ENCODE data around the gene RXFP1.

The RXFP1 gene

GRCh38 chr4:158621729-158622128 lies 100.0 kb downstream of the RXFP1 start:
- DNase-seq: no peak

DNA sequence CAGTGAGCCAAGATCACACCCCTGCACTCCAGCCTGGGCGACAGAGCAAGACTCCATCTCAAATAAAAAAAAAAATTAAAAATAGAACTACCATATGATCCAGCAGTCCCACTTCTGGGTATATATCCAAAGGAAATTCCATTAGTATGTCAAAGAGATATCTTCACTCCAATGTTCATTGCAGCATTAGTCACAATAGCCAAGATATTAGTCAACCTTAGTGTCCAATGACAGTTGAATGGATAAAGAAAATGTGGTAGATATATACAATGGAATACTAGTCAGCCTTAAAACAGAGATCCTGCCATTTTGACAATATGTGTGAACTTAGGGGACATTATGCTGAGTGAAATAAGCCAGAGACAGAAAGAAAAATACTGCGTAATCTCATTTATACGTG lies 100.6 kb downstream of the RXFP1 start:
- no peak for DNase-seq

GRCh38 chr4:158624889-158625478 lies 103.3 kb downstream of the RXFP1 start:
- peak; percentile 44 to 64 for DNase-seq

- DNase-seq: no peak
Measured at GRCh38 chr4:158625544-158625943, 103.9 kb downstream of the RXFP1 start.

GRCh38 chr4:158630893-158631292 lies 109.2 kb downstream of the RXFP1 start:
- no peak for DNase-seq

DNA sequence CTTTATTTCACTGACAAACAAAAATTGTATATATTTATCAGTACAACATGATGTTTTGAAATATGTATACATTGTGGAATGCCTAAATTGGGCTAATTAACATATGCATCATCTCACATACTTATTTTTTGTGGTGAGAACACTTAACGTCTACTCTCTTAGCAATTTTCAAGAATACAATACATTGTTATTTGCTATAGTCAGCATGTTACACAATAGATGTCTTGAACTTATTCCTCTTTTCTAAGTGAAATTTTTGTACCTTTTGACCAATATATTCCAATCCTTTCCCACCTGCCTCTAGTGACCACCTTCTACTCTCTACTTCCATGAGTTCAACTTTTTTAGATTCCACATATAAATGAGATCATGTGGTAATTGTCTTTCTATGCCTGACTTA lies 114.9 kb downstream of the RXFP1 start:
- DNase-seq: no peak

DNA sequence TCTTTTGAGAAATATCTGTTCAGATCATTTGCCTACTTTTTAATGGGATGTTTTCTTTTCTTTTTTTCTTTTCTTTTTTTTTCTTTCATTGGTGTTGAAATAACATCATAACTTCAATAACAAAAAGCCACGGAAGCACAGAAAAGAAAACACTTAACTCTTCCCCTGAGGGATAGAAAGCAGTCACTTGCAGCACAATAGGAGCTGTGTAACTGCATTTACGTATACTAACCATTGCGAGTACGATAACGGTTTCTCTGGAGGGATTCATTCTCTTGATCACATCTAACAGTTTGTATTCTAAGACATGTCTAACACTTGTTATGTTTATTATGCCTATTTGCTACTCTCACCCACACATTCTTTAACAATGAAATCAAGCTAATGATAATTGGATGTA lies 122.7 kb downstream of the RXFP1 start:
- DNase-seq: no peak

DNA sequence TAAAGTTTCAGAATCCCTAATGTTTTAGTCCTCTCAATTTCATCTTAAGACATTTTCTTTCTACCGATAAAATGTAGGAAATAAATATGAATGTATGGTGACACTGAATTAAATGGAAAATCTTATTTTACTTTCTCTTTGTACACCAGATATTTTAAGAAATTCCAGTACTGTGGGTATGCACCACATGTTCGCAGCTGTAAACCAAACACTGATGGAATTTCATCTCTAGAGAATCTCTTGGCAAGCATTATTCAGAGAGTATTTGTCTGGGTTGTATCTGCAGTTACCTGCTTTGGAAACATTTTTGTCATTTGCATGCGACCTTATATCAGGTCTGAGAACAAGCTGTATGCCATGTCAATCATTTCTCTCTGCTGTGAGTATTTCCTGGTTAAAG lies 123.1 kb downstream of the RXFP1 start:
- no peak for DNase-seq

DNA sequence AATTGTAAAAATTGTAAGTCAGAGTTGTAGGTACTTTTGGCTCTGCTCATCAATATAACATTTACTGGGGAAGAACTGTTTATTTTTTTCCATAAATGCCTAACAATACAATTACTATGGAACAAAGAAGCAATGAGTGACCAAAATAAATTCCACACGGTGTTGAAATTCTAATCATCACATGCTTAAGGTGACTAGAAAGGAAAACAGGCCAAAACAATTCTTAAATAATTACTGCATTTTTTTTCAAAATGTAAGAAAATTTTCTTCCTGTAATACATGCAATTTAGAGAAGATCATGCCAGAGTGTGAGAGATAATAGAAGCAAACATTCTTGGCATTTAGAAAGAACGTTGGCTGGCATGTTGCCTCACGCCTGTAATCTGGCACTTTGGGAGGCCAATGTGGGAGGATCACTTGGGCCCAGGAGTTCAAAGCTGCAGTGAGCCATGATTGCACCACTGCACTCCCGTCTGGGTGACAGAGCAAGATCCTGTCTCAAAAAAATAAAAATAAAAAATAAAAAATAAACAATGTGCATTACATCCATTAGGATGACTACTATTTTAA lies 127.5 kb downstream of the RXFP1 start:
- DNase-seq: no peak

DNA sequence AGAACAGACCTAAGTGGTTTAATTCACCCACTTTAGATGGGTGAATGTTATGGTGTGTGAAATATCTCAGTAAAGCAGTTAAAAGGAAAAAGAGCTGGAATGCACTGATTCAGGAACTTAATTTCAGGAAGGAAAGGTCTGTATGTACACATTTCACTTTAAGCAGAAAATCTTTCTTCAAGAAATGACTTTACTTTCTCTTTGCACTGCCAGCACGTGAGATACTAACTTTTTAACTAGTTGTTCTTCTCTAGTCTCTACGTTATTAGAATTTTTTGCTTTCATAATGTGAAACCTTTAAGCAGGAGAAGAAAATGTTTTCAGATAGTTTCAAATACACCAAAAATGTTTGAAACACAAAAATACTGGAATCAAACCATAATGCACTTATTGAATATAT lies 131.2 kb downstream of the RXFP1 start:
- DNase-seq: no peak

DNA sequence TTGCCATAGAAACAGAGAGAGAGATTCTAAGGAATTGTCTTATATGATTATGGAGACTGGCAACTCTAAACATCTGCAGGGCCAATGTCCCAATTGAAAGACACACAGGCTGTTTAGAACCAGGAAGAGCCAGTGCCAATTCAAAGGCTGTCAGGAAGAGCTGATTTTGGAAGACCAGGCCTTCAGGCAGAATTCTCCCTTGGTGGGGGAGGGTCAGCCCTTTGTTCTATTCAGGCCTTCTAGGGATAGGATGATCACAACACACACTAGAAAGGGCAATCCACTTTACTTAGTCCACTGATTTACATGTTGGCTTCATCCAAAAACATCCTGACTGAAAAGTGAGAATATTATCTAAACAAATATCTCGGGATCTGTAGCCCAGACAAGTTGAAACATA lies 134.8 kb downstream of the RXFP1 start:
- DNase-seq: no peak

GRCh38 chr4:158657291-158657690 lies 135.6 kb downstream of the RXFP1 start:
- DNase-seq: no peak

DNA sequence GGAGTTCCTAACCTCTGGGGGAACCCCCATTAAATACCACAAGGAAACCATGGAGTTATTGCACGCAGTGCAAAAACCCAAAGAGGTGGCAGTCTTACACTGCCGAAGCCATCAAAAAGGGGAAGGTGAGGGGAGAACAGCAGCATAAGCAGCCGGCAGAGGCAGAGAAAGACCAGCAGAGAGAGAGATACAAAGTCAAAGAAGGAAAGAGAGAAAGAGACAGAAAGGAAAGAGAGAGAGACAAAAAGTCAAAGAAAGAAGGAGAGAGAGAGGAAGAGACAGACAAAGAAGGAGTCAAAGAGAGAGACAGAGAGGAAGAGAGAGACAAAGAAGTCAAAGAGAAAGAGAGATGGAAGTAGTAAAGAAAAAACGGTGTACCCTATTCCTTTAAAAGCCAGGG lies 141.6 kb downstream of the RXFP1 start:
- DNase-seq: peak; percentile 22 to 31

GRCh38 chr4:158663707-158664625 lies 142.3 kb downstream of the RXFP1 start:
- peak; percentile 55 to 56 for DNase-seq

DNA sequence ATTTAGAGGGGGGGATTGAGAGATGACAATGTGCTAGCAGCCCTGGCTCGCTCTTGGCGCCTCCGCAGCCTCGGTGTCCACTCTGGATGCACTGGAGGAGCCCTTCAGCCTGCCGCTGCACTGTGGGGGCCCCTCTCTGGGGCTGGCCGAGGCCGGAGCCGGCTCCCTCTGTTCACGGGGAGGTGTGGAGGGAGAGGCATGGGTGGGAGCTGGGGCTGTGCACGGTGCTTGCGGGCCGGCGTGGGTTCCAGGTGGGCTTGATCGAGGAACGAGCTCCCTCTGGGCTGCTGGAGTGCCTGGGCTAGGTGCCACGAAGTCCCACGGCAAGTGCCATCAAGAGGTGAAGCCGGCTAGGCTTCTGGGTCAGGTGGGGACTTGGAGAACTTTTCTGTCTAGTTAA lies 143.1 kb downstream of the RXFP1 start:
- no peak for DNase-seq

- DNase-seq: no peak
Measured at GRCh38 chr4:158666892-158667291, 145.2 kb downstream of the RXFP1 start.

GRCh38 chr4:158667651-158668198 lies 146.0 kb downstream of the RXFP1 start:
- peak; percentile 67 to 72 for DNase-seq

DNA sequence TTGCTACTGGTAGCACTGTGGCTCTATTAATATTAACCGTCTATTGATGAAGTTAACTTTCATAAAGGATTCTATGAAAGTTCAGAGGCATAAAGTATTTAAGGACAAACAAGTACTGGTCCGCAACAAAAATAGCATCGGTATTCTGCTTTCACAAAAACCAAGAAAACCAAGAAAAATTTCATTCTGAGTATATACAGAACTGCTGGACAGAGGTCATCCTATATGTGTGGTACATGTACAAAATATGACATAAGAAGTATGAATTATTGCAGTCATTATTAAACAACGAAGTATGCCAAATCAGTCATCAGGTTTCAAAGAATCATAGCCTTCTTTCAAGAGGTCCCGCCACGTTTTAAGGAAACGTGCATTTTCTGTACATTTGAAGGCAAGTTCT lies 147.6 kb downstream of the RXFP1 start:
- no peak for DNase-seq

DNA sequence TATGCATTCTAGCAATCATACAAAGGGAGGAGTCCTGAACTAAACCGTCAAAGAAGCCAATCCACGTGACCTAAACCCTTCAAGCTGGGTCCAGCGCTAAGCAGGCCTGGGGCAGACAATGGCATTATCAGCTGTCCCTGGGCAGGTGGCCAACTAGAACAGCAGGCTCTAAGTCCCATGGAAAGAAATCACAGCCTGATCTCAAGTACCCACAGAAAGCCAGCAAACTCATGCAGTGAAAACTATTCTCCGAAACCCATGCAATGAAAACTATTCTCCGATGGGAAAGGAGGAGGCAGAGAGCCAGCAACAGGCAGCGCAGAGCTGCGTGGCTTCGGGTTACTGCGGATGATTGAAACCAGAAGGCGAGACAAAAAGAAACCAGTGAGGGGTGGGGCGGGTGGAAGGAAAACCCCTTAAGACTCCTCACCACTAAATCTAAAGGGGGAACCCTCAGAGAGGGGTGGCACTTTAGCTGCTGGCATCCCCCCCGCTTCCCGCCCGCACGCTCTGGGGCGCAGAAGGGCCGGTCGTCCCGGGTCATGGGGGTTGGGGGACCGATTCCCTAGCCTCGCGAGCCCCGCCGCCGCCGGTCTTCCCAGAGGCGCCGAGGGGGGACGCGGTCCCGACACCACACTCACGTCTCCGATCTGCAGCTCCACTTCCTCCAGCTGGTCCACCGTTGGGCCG lies 149.4 kb downstream of the RXFP1 start:
- DNase-seq: peak; percentile 37 to 57

DNA sequence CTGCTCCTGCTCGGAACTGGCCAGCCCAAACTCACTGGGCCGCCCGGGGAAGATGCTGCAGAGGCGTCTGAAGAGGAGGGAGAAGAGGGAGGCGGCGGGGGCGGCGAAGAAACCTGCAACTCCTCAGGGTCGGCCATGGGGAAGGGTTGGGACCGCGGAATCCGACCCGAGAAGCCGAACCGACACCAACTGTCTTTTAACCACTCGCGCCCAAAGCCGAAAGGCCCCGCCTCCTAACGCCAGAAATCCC lies 149.9 kb downstream of the RXFP1 start, which contains the start of gene C4orf46:
Gene C4orf46, minus strand, starts transcription at position 223 of the 250 bp plus-strand sequence. Its CDS starts 86 bp downstream, at position 137.
- DNase-seq: no peak

DNA sequence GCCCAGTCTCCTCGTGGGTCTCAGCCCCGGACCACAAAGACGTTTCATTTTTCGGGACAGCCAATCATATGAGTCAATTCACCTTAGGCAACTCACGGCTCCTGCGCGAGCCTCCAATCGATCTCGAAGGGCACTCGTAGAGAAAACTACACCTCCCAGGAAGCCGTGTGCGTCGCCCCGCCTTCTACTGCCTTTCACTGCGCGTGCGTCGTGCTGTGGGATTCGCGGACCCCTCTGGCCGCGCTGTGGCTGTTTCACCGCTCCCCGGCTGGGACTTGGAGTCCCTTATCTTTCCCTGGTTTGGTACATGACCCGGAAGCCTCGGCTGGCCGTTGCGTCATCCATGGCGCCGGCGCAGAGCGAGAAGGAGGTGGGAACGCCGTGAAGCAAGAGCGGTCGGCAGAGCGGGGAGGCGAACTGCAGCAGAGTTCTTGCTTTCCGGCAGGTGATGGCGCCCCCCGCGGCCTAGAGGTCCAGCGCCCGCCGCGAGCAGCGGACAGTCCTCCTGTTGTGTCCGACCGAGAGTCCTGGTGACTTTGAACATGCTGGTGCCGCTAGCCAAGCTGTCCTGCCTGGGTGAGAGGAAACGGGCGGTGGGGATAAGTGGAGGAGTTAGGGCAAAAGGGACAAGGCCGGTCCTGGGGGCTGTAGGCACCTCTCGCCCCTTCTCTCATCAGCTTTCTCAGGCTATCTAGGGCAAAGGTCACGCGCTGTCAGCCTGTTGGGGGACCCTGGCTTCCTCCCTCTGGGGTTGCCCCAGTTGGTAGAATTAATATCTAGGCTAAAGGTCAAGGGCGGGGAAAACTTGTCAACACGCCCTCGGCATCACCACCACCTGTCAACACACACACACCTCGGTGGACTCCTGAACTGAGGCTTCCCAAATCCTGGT lies 150.5 kb downstream of the RXFP1 start, which contains the start of gene ETFDH:
Gene ETFDH, plus strand, starts transcription at position 382 of the 892 bp plus-strand sequence. Its CDS starts 161 bp downstream, at position 543.
- peak; percentile 100 for DNase-seq

- no peak for DNase-seq
Measured at GRCh38 chr4:158673633-158674032, 152.0 kb downstream of the RXFP1 start.

Data from AML-193 (cell line).